Neuron (in vitro differentiated cells): ENCODE data around the gene GPATCH2.

ENCODE experiments used
- H2AFZ ChIP-seq: one replicate; pipeline ENCODE4 v1.6.1; 2013; ENCODE audit warnings: low read depth, mild to moderate bottlenecking, inconsistent platforms, low read length, moderate library complexity
- H3K27me3 ChIP-seq: one replicate; pipeline ENCODE4 v1.6.1; 2013; ENCODE audit warnings: low read length; ENCODE audit not compliant: insufficient read depth
- H3K36me3 ChIP-seq: one replicate; pipeline ENCODE4 v1.6.1; 2013; ENCODE audit warnings: low read length; ENCODE audit not compliant: insufficient read depth
- H3K4me1 ChIP-seq: one replicate; pipeline ENCODE4 v1.6.1; 2013; ENCODE audit warnings: low read length; ENCODE audit not compliant: insufficient read depth
- H3K4me3 ChIP-seq: 2 replicates; pipeline ENCODE4 v1.5.1; 2013; ENCODE audit warnings: mild to moderate bottlenecking, low read length, moderate library complexity
- H3K9me3 ChIP-seq: one replicate; pipeline ENCODE4 v1.6.1; 2013; ENCODE audit warnings: low read length

The GPATCH2 gene

GRCh38 chr1:217630711-217631591, at the start of gene GPATCH2, which contains the start of gene SPATA17:
TSS of gene GPATCH2 (minus strand) at chr1:217631090. CDS start at chr1:217630971, 119 bp downstream.
TSS of gene SPATA17 (plus strand) at chr1:217631344. CDS start at chr1:217631379, 35 bp downstream.
- no peaks in the 10 kb centered on the region for H3K27me3 ChIP-seq
- peak within 1 kb of the TSS; percentile 94 for H2AFZ ChIP-seq
- peak within 1 kb of the TSS; percentile 93 for H3K4me3 ChIP-seq
- H3K4me1 ChIP-seq = peaks cover 16% of the 10 kb centered on the region
- H3K9me3 ChIP-seq = no peaks in the 10 kb centered on the region
- no peaks in the 10 kb centered on the region for H3K36me3 ChIP-seq

DNA sequence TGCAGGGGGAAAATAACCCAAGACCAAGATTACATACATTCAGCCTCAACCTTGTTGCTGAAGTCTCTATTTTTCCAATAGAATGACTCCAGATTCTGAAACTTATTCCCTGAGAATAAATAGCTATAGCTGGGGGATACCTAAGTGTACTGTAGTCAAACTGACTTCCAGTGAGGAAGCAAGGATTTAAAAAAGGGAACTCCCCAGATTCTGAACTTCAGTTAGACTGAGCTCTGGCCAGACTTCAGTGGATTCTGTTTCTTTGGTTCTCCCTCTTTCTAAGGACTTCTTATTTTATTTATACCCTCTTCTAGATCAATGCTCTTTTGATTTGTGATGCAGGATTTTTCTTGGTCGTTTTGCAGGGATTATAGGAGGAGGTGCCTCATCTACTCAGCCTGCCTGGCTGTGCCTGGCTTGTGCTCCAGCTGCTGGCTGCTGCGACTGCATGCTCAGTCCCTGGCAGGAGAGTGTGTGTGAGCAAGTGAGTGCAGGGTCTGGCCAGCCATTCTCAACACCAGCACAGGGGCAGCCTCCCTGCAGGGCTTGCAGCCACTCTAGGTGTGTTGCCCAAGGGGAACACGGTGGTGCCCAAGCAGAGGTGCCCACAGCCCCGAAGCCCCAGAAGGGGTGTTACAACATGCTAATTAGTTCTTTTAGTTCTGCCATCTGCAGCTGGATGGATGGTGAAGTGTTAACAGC, 43.3 kb upstream of the GPATCH2 start:
- Histone ChIP-seq H3K27me3 (no peaks in the 10 kb centered on the region), H3K9me3 (no peaks in the 10 kb centered on the region), H3K4me1 (no peaks in the 10 kb centered on the region), H2AFZ (no peak overlapping the region), H3K4me3 (no peak overlapping the region), H3K36me3 (no peaks in the 10 kb centered on the region)

DNA sequence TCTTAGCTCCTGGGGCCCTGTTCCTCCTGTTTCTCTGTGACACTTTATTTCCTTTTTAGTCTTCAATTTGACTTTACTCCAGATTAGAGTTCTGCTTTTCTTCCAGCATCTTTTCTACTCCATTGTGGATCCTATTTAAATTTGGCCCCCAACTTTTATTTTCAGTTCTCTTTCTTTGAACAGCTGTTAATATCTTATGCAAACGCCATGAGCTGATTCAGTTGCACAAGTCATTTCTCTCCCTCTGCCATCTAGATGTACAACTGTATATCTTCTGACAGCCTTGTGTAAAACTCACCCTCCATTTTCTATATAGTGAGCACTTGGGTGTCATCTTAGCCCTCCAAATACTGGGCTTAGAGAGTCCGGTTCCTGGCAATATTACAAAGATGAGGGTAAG, 42.5 kb upstream of the GPATCH2 start:
- Histone ChIP-seq H3K27me3 (no peaks in the 10 kb centered on the region), H3K4me3 (no peak overlapping the region), H2AFZ (no peak overlapping the region), H3K4me1 (no peaks in the 10 kb centered on the region), H3K9me3 (no peaks in the 10 kb centered on the region), H3K36me3 (no peaks in the 10 kb centered on the region)

DNA sequence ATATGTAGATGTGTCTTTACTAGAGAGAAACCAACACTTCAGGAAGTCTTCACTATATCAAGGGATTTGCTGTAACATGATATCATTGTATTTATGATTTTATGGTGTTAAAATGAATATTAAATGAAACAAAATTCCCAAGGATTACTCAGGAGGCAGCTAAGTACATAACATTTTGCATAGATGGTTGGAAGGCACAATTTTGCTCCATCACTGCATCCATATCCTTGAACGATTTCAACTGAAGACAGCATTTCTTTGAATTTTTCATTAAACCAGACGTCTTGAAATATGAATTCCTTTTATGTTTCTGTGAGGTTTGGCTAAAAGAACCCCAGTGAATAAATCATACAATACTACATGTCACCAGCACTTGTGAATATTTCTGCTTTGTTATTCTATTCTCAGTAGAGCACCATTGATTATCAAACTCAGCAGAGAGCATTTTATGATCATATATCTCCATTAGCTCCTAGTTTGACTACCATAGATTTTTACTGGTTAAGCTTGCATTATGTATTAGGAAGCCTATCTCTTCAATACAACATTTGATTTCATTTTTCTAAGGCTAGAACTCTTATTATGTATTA, 37.6 kb upstream of the GPATCH2 start:
- Histone ChIP-seq H2AFZ (no peak overlapping the region), H3K36me3 (no peaks in the 10 kb centered on the region), H3K27me3 (no peaks in the 10 kb centered on the region), H3K4me1 (no peaks in the 10 kb centered on the region), H3K9me3 (no peaks in the 10 kb centered on the region), H3K4me3 (no peak overlapping the region)

DNA sequence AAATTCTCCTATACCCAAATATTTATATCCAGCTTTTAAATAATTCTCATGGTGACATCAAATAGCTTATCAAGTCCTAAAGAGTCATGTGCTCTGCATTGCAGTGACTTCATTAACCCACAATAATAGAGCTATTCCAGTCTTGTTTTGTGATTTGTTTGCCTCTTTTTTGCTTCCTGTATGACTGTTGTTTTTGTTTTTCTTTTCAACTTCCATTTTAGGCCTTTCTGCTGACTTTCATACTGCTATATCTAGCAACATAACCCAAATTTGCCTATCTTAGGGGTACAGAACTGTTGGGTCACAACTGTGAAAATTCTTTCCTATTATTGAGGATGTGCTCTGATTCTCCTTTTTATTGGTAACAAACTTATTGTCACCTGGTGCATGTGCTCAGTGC, 30.5 kb upstream of the GPATCH2 start:
- no peaks in the 10 kb centered on the region for H3K9me3 ChIP-seq
- H2AFZ ChIP-seq = no peak overlapping the region
- H3K4me1 ChIP-seq = no peaks in the 10 kb centered on the region
- H3K36me3 ChIP-seq = no peaks in the 10 kb centered on the region
- H3K4me3 ChIP-seq = no peak overlapping the region
- H3K27me3 ChIP-seq = no peaks in the 10 kb centered on the region

DNA sequence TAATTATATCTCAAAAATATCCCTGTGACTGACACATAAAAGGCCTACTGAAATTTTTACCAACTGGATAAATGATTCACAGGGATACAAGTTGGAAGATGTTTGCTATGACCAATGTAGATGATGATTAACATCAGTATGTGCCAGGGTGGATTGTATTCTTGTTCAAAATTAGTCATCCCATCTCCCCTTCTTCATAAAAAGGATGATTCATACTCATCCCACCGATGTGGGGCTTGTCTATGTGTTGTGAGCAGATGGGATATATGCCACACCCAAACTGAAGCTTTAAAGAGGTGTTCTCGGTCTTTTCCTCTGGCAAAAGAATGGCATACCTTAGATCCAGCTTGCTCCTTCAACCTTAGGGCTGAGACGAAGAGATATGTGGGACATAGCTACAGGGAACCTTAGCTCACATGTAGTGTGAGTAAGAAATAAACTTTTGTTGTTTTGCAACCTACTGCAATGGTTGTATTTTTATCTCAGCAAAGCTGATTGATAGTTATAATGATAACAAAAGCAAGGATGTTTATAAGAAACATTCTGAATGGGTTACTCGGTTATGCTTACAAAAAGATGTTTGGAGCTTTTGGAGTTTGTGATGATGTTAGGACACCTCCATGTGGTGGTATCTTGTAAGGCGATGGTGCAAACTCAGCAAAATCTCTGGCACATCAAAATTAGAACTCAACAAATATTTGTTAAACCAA, 29.6 kb upstream of the GPATCH2 start:
- Histone ChIP-seq H2AFZ (no peak overlapping the region), H3K27me3 (no peaks in the 10 kb centered on the region), H3K4me1 (no peaks in the 10 kb centered on the region), H3K36me3 (no peaks in the 10 kb centered on the region), H3K9me3 (no peaks in the 10 kb centered on the region), H3K4me3 (no peak overlapping the region)

GRCh38 chr1:217650674-217651073, 19.8 kb upstream of the GPATCH2 start:
- no peak overlapping the region for H3K4me3 ChIP-seq
- no peaks in the 10 kb centered on the region for H3K9me3 ChIP-seq
- no peaks in the 10 kb centered on the region for H3K4me1 ChIP-seq
- no peak overlapping the region for H2AFZ ChIP-seq
- H3K36me3 ChIP-seq = no peaks in the 10 kb centered on the region
- no peaks in the 10 kb centered on the region for H3K27me3 ChIP-seq

DNA sequence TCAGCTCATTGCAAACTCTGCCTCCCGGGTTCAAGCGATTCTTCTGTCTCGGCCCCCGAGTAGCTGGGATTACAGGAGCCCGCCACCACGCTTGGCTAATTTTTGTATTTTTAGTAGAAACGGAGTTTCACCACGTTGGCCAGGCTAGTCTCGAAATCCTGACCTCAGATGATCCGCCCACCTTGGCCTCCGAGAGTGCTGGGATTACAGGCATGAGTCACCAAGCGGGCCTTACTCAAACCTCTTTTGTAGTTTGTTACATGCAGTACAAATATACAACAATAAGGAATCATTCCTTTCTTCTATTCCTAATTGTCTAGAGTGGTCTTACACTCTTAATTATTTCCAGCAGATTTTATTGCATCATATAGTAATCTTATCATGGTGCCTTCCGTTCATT, 16.9 kb upstream of the GPATCH2 start:
- Histone ChIP-seq H3K4me1 (no peaks in the 10 kb centered on the region), H3K4me3 (no peak overlapping the region), H2AFZ (no peak overlapping the region), H3K9me3 (no peaks in the 10 kb centered on the region), H3K36me3 (no peaks in the 10 kb centered on the region), H3K27me3 (no peaks in the 10 kb centered on the region)

DNA sequence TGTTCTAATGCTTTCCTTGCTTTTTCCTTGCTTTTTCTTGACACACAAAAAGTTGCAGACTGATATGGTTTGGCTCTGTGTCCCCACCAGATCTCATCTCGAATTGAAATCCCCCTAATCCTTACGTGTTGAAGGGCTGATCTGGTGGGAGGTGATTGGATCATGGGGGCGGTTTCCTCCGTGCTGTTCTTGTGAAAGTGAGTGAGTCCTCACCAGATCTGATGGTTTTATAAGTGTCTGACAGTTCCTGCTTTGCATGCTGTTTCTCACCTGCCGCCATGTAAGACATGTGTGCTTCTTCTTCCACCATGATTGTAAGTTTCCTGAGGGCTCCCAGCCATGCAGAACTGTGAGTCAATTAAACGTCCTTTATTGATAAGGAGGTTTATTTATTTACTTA, 11.6 kb upstream of the GPATCH2 start:
- no peaks in the 10 kb centered on the region for H3K4me1 ChIP-seq
- H3K9me3 ChIP-seq = no peaks in the 10 kb centered on the region
- no peaks in the 10 kb centered on the region for H3K36me3 ChIP-seq
- H3K4me3 ChIP-seq = no peak overlapping the region
- H2AFZ ChIP-seq = no peak overlapping the region
- no peaks in the 10 kb centered on the region for H3K27me3 ChIP-seq

- no peak overlapping the region for H3K4me3 ChIP-seq
- H3K9me3 ChIP-seq = peaks cover 3% of the 10 kb centered on the region
- H2AFZ ChIP-seq = no peak overlapping the region
- H3K27me3 ChIP-seq = no peaks in the 10 kb centered on the region
- H3K4me1 ChIP-seq = peaks cover 16% of the 10 kb centered on the region
- no peaks in the 10 kb centered on the region for H3K36me3 ChIP-seq
These were observed 3.5 kb downstream of the GPATCH2 start for GRCh38 chr1:217627431-217627830.

- no peak overlapping the region for H3K4me3 ChIP-seq
- no peaks in the 10 kb centered on the region for H3K27me3 ChIP-seq
- peaks cover 3% of the 10 kb centered on the region for H3K9me3 ChIP-seq
- no peaks in the 10 kb centered on the region for H3K36me3 ChIP-seq
- peaks cover 12% of the 10 kb centered on the region for H3K4me1 ChIP-seq
- H2AFZ ChIP-seq = no peak overlapping the region
These were observed 4.6 kb downstream of the GPATCH2 start for GRCh38 chr1:217626321-217626720.

- H3K4me1 ChIP-seq = no peaks in the 10 kb centered on the region
- H3K4me3 ChIP-seq = no peak overlapping the region
- H3K36me3 ChIP-seq = peaks cover 23% of the 10 kb centered on the region
- H2AFZ ChIP-seq = no peak overlapping the region
- H3K9me3 ChIP-seq = peaks cover 3% of the 10 kb centered on the region
- H3K27me3 ChIP-seq = no peaks in the 10 kb centered on the region
These were observed 8.8 kb downstream of the GPATCH2 start for GRCh38 chr1:217622042-217622441.

- Histone ChIP-seq H3K27me3 (no peaks in the 10 kb centered on the region), H3K9me3 (peaks cover 3% of the 10 kb centered on the region), H3K4me3 (no peak overlapping the region), H2AFZ (no peak overlapping the region), H3K36me3 (peaks cover 23% of the 10 kb centered on the region), H3K4me1 (no peaks in the 10 kb centered on the region)
These were observed 10.1 kb downstream of the GPATCH2 start for GRCh38 chr1:217620814-217621213.
